ENCODE measurements around the gene EPB41L3. TPM values are rescaled to one million over a fixed set of nuclear protein-coding genes. Genes with fewer than 3 reads are reported as not detected.

The EPB41L3 gene
- total and polyA plus RNA-seq, 10 of the 15 experiments (the other 5 are each of a cell fraction or from before 2014, with no cell fraction given), result 0.11 to 0.69 (median 0.23) TPM; not detected in 6

DNA sequence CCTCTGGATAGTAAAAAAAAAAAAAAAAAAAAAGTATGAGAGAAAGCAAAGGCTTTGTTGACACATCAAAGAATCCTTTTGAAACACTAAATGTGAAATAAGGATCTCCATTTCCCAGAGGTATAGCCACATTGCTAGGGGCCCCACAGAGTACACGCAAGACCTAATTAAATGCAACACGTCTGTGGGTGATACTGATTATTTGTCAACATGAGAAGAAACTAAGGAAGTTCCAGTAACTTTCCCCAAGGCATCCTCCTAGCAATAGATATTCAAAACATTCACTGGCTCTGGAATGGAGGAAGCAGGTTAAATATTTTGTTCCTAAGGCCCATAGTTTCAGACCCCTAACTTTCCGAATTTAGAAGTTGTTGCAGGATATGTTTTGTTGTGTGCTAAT, 24.6 kb upstream of the EPB41L3 start:
- no peaks in the 10 kb centered on the region for H3K79me2 ChIP-seq (ENCODE audit: control insufficient read depth, insufficient read depth, low read length)
- H3K9ac ChIP-seq (ENCODE audit: control insufficient read depth, insufficient read depth, low read length), result no peak overlapping the region
- CTCF ChIA-PET, result no interaction called here
- no peaks in the 10 kb centered on the region for H3K9me3 ChIP-seq (replicated peaks; ENCODE audit: control insufficient read depth, insufficient read depth, low read length)
- no TSS peak for BruUV-seq (replicated peaks)
- no peak overlapping the region for H2AFZ ChIP-seq (ENCODE audit: control insufficient read depth, low read depth, low read length)
- in situ Hi-C loops (cut with MboI), result no loop called here
- RAD21 ChIA-PET (ENCODE audit: unreplicated experiment), result no interaction called here
- WGBS (ENCODE audit: insufficient coverage, insufficient replicate concordance, low lambda C conversion rate, missing lambda C conversion rate), result 19% methylated on average over 3 of the region's 3 CpGs
- H3K4me2 ChIP-seq (ENCODE audit: control insufficient read depth, insufficient read depth), result no peak overlapping the region
- SMC1A ChIA-PET (ENCODE audit: uncharacterized antibody, unreplicated experiment), result no interaction called here
- H3K27ac ChIP-seq (ENCODE audit: control insufficient read depth, insufficient read depth), result no peak overlapping the region
- H4K20me1 ChIP-seq (ENCODE audit: control insufficient read depth, insufficient read depth), result no peaks in the 10 kb centered on the region
- no peaks in the 10 kb centered on the region for H3K4me1 ChIP-seq (ENCODE audit: control insufficient read depth, insufficient read depth, low read length)
- no peak overlapping the region for H3K4me3 ChIP-seq
- FAIRE-seq (no peak), ATAC-seq (no peak), DNase-seq (ENCODE audit: low read depth, low spot score) (no peak)
- H3K36me3 ChIP-seq (ENCODE audit: control insufficient read depth in 2 of 2, insufficient read depth in 2 of 2, low read length in 1 of 2), result no peaks in the 10 kb centered on the region
- intact Hi-C loops (cut with micrococcal nuclease; ENCODE audit: unreplicated experiment), result no loop called here
- no peaks in the 10 kb centered on the region for H3K27me3 ChIP-seq (replicated peaks in 1 of 2; ENCODE audit: control insufficient read depth in 2 of 2, insufficient read depth in 2 of 2, low read length in 1 of 2)
- POLR2A ChIA-PET, result no interaction called here
- TF ChIP-seq PAX5 (IDR thresholded peaks at IDR 0.05; ENCODE audit: borderline replicate concordance, low read depth, low read length) (no peak), ESRRA (IDR thresholded peaks at IDR 0.05; ENCODE audit: low read length) (no peak), TCF3 (IDR thresholded peaks at IDR 0.05; ENCODE audit: borderline replicate concordance, insufficient read depth, low read depth, low read length) (no peak), HCFC1 (IDR thresholded peaks at IDR 0.05; ENCODE audit: low read length) (no peak), KAT2A (conservative IDR thresholded peaks at IDR 0.05; ENCODE audit: control insufficient read depth, low read depth, low read length) (no peak), NFYB (IDR thresholded peaks at IDR 0.05; ENCODE audit: insufficient read depth, low read depth, low read length) (no peak), POLR2AphosphoS2 (IDR thresholded peaks at IDR 0.05; ENCODE audit: low read depth, low read length) (no peak), YY1 (IDR thresholded peaks at IDR 0.05; ENCODE audit: low read depth, low read length) (no peak), PRDM15 (CRISPR knock-in tag; IDR thresholded peaks at IDR 0.05) (no peak), CTCF (IDR thresholded peaks at IDR 0.05 in 2 of 3, conservative IDR thresholded peaks at IDR 0.05 in 1 of 3; ENCODE audit: control insufficient read depth in 2 of 3, extremely low read depth in 1 of 3, insufficient read depth in 1 of 3, low read depth in 3 of 3, low read length in 3 of 3) (no peak), ASH2L (IDR thresholded peaks at IDR 0.05; ENCODE audit: borderline replicate concordance, low read depth) (no peak), ZSCAN29 (IDR thresholded peaks at IDR 0.05) (no peak), IRF3 (IDR thresholded peaks at IDR 0.05) (no peak), CREM (IDR thresholded peaks at IDR 0.05; ENCODE audit: low read depth) (no peak), JUNB (IDR thresholded peaks at IDR 0.05) (no peak), NR2C2 (IDR thresholded peaks at IDR 0.05; ENCODE audit: borderline replicate concordance, control insufficient read depth, insufficient read length, low read depth) (no peak)
- TF ChIP-seq, protein P1, sequence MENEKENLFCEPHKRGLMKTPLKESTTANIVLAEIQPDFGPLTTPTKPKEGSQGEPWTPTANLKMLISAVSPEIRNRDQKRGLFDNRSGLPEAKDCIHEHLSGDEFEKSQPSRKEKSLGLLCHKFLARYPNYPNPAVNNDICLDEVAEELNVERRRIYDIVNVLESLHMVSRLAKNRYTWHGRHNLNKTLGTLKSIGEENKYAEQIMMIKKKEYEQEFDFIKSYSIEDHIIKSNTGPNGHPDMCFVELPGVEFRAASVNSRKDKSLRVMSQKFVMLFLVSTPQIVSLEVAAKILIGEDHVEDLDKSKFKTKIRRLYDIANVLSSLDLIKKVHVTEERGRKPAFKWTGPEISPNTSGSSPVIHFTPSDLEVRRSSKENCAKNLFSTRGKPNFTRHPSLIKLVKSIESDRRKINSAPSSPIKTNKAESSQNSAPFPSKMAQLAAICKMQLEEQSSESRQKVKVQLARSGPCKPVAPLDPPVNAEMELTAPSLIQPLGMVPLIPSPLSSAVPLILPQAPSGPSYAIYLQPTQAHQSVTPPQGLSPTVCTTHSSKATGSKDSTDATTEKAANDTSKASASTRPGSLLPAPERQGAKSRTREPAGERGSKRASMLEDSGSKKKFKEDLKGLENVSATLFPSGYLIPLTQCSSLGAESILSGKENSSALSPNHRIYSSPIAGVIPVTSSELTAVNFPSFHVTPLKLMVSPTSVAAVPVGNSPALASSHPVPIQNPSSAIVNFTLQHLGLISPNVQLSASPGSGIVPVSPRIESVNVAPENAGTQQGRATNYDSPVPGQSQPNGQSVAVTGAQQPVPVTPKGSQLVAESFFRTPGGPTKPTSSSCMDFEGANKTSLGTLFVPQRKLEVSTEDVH (IDR thresholded peaks at IDR 0.05; ENCODE audit: low read depth, partially characterized antibody), result no peak

Data from GM12878 (cell line).